NOMO-1 treated with dmso at 0.1 percent for 144 hours (cell line): ENCODE results near the gene HIPK2.

Source experiments
- DNase-seq: peaks from one replicate; lab custom pipeline; 2025; ENCODE audit not compliant: unreplicated experiment; lab: John Stamatoyannopoulos, UW

HIPK2 gene

DNA sequence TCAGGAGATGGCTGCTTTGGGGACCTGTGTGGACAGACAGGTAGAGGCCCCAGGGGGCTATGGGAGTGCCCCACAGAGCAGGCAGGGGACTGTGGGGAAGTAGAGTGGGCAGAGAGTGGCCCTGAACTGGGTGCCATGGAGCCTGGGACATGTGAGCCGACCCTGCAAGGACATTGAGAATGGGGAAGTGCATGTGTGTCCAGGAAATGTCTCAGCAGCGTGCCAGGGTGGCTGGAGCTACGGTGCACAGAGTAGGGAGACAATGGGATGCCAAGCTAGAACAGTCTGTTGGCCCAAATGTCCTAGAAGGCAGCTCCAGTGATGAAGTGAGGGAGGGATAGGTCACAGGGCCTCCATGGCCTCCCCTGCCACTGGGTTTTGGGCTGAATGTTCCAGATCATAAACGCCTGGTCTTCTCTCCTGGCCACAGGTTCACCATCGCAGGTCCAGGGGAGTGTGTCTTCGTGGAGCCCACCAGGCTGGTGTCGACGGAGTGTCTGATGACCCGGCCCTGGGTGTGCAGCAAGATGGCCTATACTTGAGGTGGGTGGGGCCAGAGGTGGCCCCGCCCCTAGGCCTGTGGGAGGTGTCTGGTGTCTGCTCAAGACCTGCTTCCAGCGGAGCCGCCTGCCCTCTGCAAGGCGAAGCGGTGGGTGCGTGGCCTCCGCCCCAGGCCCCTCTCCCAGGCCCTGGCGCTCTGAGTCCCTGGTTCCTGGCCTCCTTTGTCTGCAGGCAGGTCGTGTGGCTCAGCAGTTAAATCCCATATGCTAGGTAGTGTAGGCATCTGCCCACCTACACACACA is 233.8 kb downstream of the HIPK2 start:
- no peak for DNase-seq

GRCh38 chr7:139542308-139543151 is 235.3 kb downstream of the HIPK2 start:
- no peak for DNase-seq

DNA sequence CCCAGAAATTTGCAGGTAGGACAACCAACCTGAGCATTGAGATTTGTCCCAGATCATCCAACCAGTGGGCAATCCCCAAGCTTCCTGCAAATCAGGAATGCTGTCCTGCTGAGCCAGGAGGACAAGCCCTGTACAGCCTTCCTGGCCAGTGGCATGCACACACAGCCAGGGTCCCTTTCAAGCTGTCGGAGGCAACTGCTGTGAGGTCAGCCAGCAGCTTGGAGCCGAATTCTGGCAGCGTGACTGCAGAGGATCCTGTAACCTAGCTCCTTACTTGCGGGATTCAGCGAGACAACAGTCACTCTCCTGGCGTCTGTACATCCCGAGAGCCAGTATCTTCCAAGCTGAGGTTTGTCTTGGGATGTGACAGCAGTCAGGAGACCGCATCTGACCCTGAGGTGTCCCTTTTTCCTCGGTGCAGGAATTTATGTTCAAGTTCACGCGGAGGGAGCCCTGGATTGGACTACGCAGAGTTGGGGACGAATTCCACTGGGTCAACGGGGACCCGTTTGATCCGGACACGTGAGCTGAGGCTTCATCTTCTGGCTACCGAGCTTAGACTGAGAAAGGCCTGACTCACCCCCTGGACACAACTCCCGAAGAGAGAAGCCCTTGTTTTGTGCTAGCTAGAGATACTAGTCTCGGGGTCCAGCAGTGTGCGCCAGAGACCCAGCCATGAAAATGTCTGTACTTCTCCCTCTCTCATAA is 236.0 kb downstream of the HIPK2 start:
- no peak for DNase-seq

- no peak for DNase-seq
Measured at GRCh38 chr7:139540203-139540602, 237.6 kb downstream of the HIPK2 start.

GRCh38 chr7:139538881-139539635 is 238.7 kb downstream of the HIPK2 start:
- DNase-seq, result no peak

DNA sequence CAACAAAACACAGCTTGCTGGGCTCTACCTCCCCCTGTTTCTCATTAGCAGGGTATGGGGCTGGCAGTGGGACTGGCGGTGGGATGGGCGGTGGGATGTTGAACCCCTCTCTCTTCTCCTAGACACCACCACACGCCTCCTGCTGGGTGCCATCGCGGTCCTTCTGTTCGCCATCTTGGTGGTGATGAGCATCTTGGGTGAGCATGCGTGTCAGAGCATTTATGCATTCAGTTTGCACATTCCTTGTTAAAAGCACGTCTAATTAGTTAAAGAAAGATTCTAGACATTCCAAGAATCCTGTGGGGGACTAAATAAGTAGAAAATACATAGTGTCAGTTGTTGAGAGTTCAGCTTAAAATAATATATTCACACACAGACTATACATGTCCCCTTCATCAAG is 241.6 kb downstream of the HIPK2 start:
- no peak for DNase-seq

DNA sequence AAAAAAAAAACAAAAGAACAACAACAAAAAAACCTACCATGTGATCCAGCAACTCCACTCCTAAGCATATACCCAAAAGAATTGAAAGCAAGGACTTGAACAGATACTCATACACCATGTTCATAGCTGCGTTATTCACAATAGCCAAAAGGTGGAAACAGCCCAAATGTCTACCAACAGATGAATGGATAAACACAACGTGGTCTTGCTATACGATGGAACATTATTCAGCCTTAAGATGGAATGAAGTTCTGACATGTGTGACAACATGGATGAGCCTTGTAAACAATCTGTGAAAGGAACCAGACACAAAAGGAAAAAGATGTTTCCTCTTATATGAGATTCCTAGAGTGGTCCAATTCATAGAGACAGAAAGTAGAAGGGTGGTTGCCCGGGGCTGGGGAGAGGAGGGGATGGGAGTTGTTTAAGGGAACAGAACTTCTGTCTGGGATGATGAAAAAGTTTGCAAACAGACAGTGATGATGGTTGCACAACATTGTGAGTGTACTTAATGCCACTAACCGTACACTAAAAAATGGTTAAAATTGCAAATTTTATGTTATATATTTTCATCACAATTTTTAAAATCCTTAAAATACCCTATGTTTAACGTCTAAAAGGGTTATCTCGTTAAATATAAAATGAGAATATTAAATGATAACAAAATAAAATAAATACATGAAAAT is 242.7 kb downstream of the HIPK2 start:
- DNase-seq, result no peak

DNA sequence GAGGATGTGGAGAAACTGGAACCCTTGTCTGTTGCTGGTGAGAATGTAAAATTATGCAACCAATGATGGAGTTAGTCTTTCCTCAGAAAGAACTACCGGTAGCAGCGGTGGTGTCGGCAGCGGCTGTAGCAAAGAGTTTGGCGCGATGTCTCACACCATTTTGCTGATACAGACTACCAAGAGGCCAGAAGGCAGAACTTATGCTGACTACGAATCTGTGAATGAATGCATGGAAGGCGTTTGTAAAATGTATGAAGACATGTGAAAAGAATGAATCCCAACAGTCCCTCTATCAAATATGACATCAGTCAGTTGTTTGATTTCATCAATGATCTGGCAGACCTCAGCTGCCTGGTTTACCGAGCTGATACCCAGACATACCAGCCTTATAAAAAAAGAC is 243.7 kb downstream of the HIPK2 start:
- no peak for DNase-seq

- no peak for DNase-seq
Measured at GRCh38 chr7:139532636-139533155, 245.1 kb downstream of the HIPK2 start.

- DNase-seq, result no peak
Measured at GRCh38 chr7:139531094-139531493, 246.7 kb downstream of the HIPK2 start.

GRCh38 chr7:139526578-139527544 is 250.9 kb downstream of the HIPK2 start:
- no peak for DNase-seq

- no peak for DNase-seq
Measured at GRCh38 chr7:139525750-139526149, 252.0 kb downstream of the HIPK2 start.

GRCh38 chr7:139525239-139525638 is 252.6 kb downstream of the HIPK2 start:
- DNase-seq, result no peak

DNA sequence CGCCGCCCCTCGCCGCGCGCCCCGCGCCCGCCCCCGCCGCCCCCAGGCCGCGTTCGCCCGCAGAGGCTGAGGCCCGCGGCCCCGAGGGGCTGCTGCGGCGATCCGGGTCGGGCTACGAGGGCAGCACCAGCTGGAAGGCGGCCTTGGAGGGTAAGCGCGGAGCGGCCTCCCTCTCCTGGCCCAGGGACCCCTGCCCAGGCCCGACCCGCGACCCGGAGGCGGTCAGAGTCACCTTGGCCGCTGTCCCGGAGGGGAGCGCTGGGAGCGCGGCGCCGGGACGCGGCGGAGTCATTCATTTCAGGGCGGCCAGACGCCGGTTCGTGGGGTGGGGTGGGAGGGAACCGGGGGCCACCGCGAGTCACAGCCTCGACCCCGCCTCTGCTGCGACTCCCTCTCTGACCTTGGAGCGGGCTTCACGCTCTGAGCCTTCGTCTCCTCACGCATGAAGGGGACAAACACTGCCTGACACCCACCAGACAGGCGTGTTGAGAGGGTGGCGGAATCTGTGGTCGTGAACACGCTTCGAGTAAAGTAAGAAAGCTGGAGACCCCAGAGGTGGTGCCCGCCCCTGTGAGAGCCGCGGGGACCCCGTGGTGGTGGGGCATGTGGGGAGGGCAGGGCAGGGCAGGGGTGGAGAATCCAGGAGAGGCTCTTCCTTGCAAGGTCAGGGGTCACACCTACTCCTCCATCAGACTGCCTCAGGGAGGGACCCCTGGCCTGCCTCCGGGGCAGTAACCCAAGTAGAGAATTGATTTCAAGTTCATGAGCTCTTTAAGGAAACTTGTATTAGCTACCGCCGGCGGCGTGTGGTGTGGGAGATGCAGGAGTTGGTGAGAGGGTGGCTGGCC is 253.6 kb downstream of the HIPK2 start:
- no peak for DNase-seq

GRCh38 chr7:139523199-139523941 is 254.4 kb downstream of the HIPK2 start, which contains the start of gene CLEC2L:
TSS of gene CLEC2L (plus strand) at chr7:139523685. CDS start at chr7:139523928, 243 bp downstream.
- DNase-seq, result no peak

DNA sequence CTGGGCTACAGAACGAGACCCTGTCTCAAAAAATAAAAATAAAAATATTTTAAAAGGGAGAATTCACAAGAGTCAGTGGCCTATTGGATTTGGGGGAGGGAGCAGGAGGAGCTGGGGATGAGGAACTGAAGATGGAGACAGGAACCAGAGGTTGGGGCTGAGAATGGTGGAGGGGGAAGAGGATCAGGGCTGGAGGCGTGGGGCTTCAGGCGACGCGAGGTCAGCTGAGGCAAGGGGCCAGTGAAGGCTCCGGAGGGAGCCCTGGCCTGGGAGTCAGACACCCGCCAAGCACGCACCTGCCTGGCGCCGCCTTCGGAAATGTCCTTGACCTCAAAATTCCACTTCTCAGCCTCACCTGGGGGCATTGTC is 255.0 kb downstream of the HIPK2 start:
- no peak for DNase-seq

DNA sequence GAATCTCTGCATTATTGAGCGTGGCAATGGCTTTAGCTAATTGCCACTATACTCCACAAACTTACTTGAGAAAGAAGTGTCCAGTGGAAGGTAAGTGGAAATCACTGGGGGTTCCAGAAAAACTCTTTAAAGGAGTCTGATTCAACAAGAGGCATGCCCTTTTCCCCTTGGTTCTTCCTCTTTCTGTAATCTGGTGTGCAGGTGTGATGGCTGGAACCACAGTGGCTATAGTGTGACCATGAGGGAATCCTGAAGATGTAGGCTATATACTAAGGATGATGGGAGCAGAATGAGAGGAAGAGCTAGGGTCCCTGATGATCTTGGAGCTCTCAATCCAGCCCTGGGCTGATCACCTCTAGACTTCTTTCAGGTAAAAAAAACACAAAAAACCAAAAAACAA is 256.4 kb downstream of the HIPK2 start:
- no peak for DNase-seq
